Measurements from ENCODE around the gene OSBPL6. TPM values are rescaled to one million over a fixed set of nuclear protein-coding genes. Genes with fewer than 3 reads are reported as not detected.
A peak's percentile ranks its signal among the peaks of the same experiment; 100 is the strongest.
"Not testable (repeated sequence)": the region's sequence is repeated elsewhere in the genome, so short reads cannot be mapped to it uniquely, and the experiment has no call there.

Gene OSBPL6
- total RNA-seq, 1 donor from 2014 or later: 14.0 TPM

DNA sequence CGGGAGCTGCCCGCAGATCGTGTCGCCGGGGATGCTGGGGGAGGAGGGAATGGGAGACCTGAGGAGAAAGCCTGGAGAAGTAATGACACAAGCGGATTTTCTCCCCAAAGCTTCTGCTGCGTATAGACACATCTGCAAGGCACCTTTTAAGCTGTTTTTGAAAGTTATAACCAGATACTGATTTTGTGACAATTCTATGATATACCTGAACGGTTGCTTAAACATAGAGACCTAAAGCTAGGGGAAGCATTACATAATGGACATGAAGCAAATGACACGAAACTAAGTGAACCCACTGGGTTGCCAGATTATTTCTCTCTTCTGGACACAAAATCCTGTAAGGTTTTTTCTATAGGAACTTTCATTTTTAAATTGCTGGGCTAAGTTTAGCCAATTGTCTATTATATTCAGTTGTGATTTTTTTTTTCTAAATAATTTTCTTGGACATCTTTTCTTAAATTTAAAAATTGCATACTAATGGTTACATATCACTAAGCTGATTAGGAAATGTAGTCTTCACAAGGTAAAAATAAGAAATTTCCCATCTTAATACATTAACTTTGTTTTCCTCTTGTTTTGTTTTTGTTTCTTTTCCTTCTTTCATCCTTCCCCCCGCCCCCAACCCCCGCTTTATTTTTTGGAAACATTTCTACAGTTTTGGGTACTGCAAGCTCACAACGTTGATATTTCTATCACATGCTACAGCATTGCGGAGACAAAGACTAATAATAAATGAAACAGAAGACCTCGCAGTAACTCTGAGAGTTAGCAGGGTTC is 1.3 kb downstream of the OSBPL6 start:
- peaks cover 21% of the 10 kb centered on the region for H3K27me3 Mint-ChIP-seq (ENCODE audit: insufficient read depth, low read depth)
- peak overlapping the region; percentile 100 for H2AFZ ChIP-seq (replicated peaks)
- H3K4me1 ChIP-seq: peaks cover 31% of the 10 kb centered on the region
- no peaks in the 10 kb centered on the region for H3K36me3 ChIP-seq
- peak overlapping the region; percentile 94 for H3K4me3 Mint-ChIP-seq
- no peaks in the 10 kb centered on the region for H3K9me3 ChIP-seq (ENCODE audit: low read depth)
- peaks cover 33% of the 10 kb centered on the region for H3K4me1 Mint-ChIP-seq
- no peak overlapping the region for H3K27ac ChIP-seq
- H3F3A ChIP-seq (ENCODE audit: low read depth): peaks cover 32% of the 10 kb centered on the region
- no peak overlapping the region for H3K9ac ChIP-seq
- peak overlapping the region; percentile 100 for H3K4me3 ChIP-seq
- H3K9me3 Mint-ChIP-seq: no peaks in the 10 kb centered on the region
- DNase-seq (ENCODE audit: low spot score): no peak
- no peaks in the 10 kb centered on the region for H3K36me3 Mint-ChIP-seq
- H3K4me2 ChIP-seq: peak overlapping the region; percentile 88
- peaks cover 15% of the 10 kb centered on the region for H4K20me1 ChIP-seq (ENCODE audit: low read depth)
- H3K27ac Mint-ChIP-seq: peak overlapping the region; percentile 50
- H3K27me3 ChIP-seq: peaks cover 33% of the 10 kb centered on the region
- TF ChIP-seq EZH2phosphoT487 (IDR thresholded peaks at IDR 0.05) (no peak), EZH2 (IDR thresholded peaks at IDR 0.05) (no peak), CTCF (IDR thresholded peaks at IDR 0.05) (no peak)
- H3K79me2 ChIP-seq (ENCODE audit: low read depth): peaks cover 22% of the 10 kb centered on the region

DNA sequence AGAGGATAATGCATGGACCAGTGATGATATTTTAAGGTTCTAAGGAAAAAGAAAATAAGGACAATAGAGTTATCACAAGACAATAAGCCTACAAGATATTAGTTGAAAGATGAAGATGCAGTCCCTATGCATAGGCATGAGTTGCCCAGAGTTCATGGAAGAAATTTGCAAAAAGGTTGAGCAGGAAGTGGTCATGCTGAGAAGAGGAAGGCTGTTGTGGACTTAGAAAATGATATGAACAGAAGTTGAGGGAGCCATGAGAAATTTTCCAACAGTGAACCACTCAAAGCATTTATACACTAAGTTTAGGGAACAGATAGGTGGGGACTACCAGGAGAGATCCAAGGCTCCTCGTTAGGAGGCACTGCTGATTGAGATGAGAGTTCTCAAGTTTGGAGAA is 3.5 kb downstream of the OSBPL6 start:
- peaks cover 33% of the 10 kb centered on the region for H3K4me1 Mint-ChIP-seq
- no peak overlapping the region for H3K4me2 ChIP-seq
- no peaks in the 10 kb centered on the region for H3K36me3 Mint-ChIP-seq
- no peak overlapping the region for H3K27ac ChIP-seq
- peaks cover 15% of the 10 kb centered on the region for H4K20me1 ChIP-seq (ENCODE audit: low read depth)
- peaks cover 26% of the 10 kb centered on the region for H3K79me2 ChIP-seq (ENCODE audit: low read depth)
- H3K36me3 ChIP-seq: no peaks in the 10 kb centered on the region
- H3K9me3 ChIP-seq (ENCODE audit: low read depth): no peaks in the 10 kb centered on the region
- no peak overlapping the region for H3K4me3 Mint-ChIP-seq
- no peaks in the 10 kb centered on the region for H3K9me3 Mint-ChIP-seq
- H3K27me3 Mint-ChIP-seq (ENCODE audit: insufficient read depth, low read depth): peaks cover 10% of the 10 kb centered on the region
- H3F3A ChIP-seq (ENCODE audit: low read depth): peaks cover 30% of the 10 kb centered on the region
- TF ChIP-seq EZH2phosphoT487 (IDR thresholded peaks at IDR 0.05) (no peak), CTCF (IDR thresholded peaks at IDR 0.05) (no peak), EZH2 (IDR thresholded peaks at IDR 0.05) (no peak)
- no peak overlapping the region for H3K4me3 ChIP-seq
- H3K4me1 ChIP-seq: peaks cover 31% of the 10 kb centered on the region
- H3K27ac Mint-ChIP-seq: no peak overlapping the region
- DNase-seq (ENCODE audit: low spot score): no peak
- H2AFZ ChIP-seq (replicated peaks): no peak overlapping the region
- peaks cover 14% of the 10 kb centered on the region for H3K27me3 ChIP-seq
- no peak overlapping the region for H3K9ac ChIP-seq

DNA sequence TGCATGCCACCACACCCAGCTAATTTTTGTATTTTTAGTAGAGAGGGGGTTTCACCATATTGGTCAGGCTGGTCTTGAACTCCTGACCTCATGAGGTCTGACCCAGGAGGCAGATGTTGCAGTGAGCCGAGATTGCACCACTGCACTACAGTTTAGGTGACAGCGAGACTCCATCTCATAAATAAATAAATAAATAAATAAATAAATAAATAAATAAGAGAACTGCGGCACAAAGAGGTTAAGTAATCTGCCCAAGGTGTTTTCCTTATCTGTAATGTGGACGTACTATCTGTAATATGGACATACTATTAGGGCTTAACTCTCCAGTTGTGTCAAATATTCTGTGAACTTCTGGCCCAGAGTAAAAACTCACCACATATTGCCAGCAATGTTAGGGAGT is 4.1 kb downstream of the OSBPL6 start:
- Histone ChIP-seq H3K79me2 (ENCODE audit: low read depth) (peaks cover 33% of the 10 kb centered on the region), H3F3A (ENCODE audit: low read depth) (peaks cover 24% of the 10 kb centered on the region), H4K20me1 (ENCODE audit: low read depth) (peaks cover 15% of the 10 kb centered on the region), H3K4me1 (peaks cover 28% of the 10 kb centered on the region)
- DNase-seq (ENCODE audit: low spot score); H3K27ac Mint-ChIP-seq; H3K36me3 ChIP-seq; H3K9ac ChIP-seq; H3K36me3 Mint-ChIP-seq; H3K27me3 ChIP-seq; H3K9me3 Mint-ChIP-seq; H3K4me2 ChIP-seq; H3K27me3 Mint-ChIP-seq (ENCODE audit: insufficient read depth, low read depth); H3K9me3 ChIP-seq (ENCODE audit: low read depth); H2AFZ ChIP-seq (replicated peaks); H3K4me3 ChIP-seq; H3K27ac ChIP-seq; H3K4me3 Mint-ChIP-seq: not testable (repeated sequence)
- peaks cover 31% of the 10 kb centered on the region for H3K4me1 Mint-ChIP-seq

DNA sequence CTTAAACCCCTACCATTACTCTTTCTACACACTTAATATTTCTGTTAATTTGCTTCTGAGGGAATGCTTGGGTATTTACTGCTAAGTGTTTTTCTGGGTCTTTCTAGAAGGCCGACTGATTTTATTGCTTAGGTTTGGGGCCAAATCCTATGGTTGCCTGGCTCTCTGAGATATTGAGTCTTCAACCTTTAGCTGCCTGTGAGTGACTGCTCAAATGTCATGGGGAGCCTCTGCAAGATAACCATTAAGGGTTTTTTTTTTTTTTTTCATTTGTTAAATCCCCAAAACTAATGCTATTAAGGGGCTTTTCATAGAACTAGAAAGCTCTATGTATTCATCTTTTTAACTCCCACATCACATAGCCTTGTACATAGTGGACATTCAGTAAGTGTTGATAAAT is 5.0 kb downstream of the OSBPL6 start:
- no peaks in the 10 kb centered on the region for H3K27me3 ChIP-seq
- no peak overlapping the region for H3K4me3 ChIP-seq
- peak overlapping the region; percentile 35 for H3K4me2 ChIP-seq
- H3K27ac ChIP-seq: no peak overlapping the region
- H3K27me3 Mint-ChIP-seq (ENCODE audit: insufficient read depth, low read depth): peaks cover 5% of the 10 kb centered on the region
- H4K20me1 ChIP-seq (ENCODE audit: low read depth): peaks cover 15% of the 10 kb centered on the region
- no peak overlapping the region for H3K9ac ChIP-seq
- no peak overlapping the region for H2AFZ ChIP-seq (replicated peaks)
- peaks cover 35% of the 10 kb centered on the region for H3K79me2 ChIP-seq (ENCODE audit: low read depth)
- no peak overlapping the region for H3K27ac Mint-ChIP-seq
- peaks cover 17% of the 10 kb centered on the region for H3F3A ChIP-seq (ENCODE audit: low read depth)
- H3K4me1 Mint-ChIP-seq: peaks cover 29% of the 10 kb centered on the region
- DNase-seq (ENCODE audit: low spot score): no peak
- H3K4me3 Mint-ChIP-seq: no peak overlapping the region
- TF ChIP-seq CTCF (IDR thresholded peaks at IDR 0.05) (no peak), EZH2phosphoT487 (IDR thresholded peaks at IDR 0.05) (no peak), EZH2 (IDR thresholded peaks at IDR 0.05) (no peak)
- H3K9me3 ChIP-seq (ENCODE audit: low read depth): no peaks in the 10 kb centered on the region
- peaks cover 26% of the 10 kb centered on the region for H3K4me1 ChIP-seq
- no peaks in the 10 kb centered on the region for H3K36me3 Mint-ChIP-seq
- no peaks in the 10 kb centered on the region for H3K36me3 ChIP-seq
- no peaks in the 10 kb centered on the region for H3K9me3 Mint-ChIP-seq

All from neural progenitor cell (in vitro differentiated cells).